Right lobe of liver (tissue), 6 donors: ENCODE results near the gene PAK1. TPM values are rescaled to one million over a fixed set of nuclear protein-coding genes. Genes with fewer than 3 reads are reported as not detected.

ENCODE experiments used
- ATAC-seq, 4 donors: fragments of 200-7000 bp; cut with Tn5 transposase; one replicate each; pipeline ENCODE4 v1.9.1; 2020; ENCODE audit warnings: mild to moderate bottlenecking in 4 of 4, moderate library complexity in 4 of 4
- DNase-seq, 3 donors: peaks; one replicate each; pipeline ENCODE4 v3.0.0-alpha.2; 2020
- H3K27ac ChIP-seq, 3 donors: fragments of 200-600 bp; one replicate each; pipeline ENCODE4 v1.8.0; 2022
- H3K27me3 ChIP-seq, 2 donors: fragments of 200-600 bp; one replicate each; pipeline ENCODE4 v1.8.0; 2022
- H3K36me3 ChIP-seq, 4 donors: fragments of 200-600 bp; sonication (generic) in 1 of 4; one replicate each; pipeline versions ENCODE4 v1.5.1 to v1.8.0; 2017 to 2022; ENCODE audit warnings: control low read depth in 1 of 4
- H3K4me1 ChIP-seq, 4 donors: fragments of 200-600 bp; sonication (generic) in 1 of 4; one replicate each; pipeline versions ENCODE4 v1.5.1 to v1.8.0; 2017 to 2022; ENCODE audit warnings: control low read depth in 1 of 4
- H3K4me3 ChIP-seq, 3 donors: fragments of 200-600 bp; one replicate each; pipeline ENCODE4 v1.8.0; 2022
- H3K9me3 ChIP-seq, 4 donors: fragments of 200-600 bp; sonication (generic) in 1 of 4; one replicate each; pipeline versions ENCODE4 v1.5.1 to v1.8.0; 2017 to 2022; ENCODE audit warnings: control low read depth in 1 of 4
- POLR2A ChIP-seq: fragments of 450-650 bp; IDR thresholded peaks from one replicate; pipeline ENCODE4 v1.6.1; 2017; ENCODE audit warnings: antibody characterized with exemption, mild to moderate bottlenecking
- WGBS: methylation state at CpG from one replicate; pipeline ENCODE4 v1.1.6; 2018; ENCODE audit warnings: low coverage, low lambda C conversion rate; ENCODE audit not compliant: insufficient coverage; ENCODE audit errors: missing lambda C conversion rate; 5-methylcytosine and 5-hydroxymethylcytosine counted together
- intact Hi-C, 2 donors: fragments of 100-400 bp; cut with DNase I; formaldehyde crosslinking; loops; one replicate each; pipeline versions ENCODE4 v1.11.2 to v1.14.1; 2022
- total RNA-seq, 6 experiments: library from RNA; depleted of rRNA in 2 of 6; stranded (reverse); fragments of >200 nt in 2 of 6; fragmentation: NEBNext Ultra II Directional in 3 of 6; extraction: Animal tissue kit (Norgen Biotek cat#: 25700) in 3 of 6; gene quantifications; one replicate each; pipeline versions ENCODE4 v1.1.0 to v1.2.4, GENCODE V29; 2016 to 2023
- TF ChIP-seq, protein P1 (sequence below), 4 donors: fragments of 200-600 bp in 3 of 4; fragments of 450-650 bp in 1 of 4; IDR thresholded peaks; one replicate each; pipeline versions ENCODE4 v1.5.1 to v1.8.0; 2016 to 2022; ENCODE audit warnings: antibody characterized with exemption in 4 of 4, mild to moderate bottlenecking in 2 of 4
- donor health status: DM: no; HTN: yes; CAD: no.
- donor health status: DM: no; HTN: no; CAD: no.
- donor health status: DM: no; HTN: no; CAD: no.
- donor health status: DM: no; HTN: yes; CAD: no.
- donor health status: DM: no; HTN: yes; CAD: no.

Gene PAK1
- total RNA-seq, 6 experiments from 2014 or later = 7.3 to 14.5 (median 9.3) TPM

DNA sequence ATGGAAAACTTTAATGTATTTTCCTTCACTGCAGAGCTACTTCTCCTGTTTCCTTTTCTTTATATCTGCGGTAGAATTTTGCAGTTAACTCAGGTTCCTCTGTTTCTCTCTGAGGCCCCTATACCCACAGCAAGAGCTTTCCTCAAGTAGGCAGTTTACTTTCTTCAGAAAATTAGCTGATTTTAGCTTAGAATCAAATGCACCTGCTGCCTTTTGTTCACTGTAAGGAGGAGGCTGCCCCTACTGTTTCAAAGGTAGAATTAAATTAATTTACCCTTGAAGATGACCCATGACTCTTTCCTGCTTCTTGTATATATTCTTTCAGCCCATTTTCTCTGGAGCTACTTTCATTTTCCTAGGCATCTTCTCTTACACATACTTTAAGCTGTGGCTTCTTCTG, 103.7 kb downstream of the PAK1 start:
- no peak for TF ChIP-seq POLR2A
- TF ChIP-seq, protein P1, sequence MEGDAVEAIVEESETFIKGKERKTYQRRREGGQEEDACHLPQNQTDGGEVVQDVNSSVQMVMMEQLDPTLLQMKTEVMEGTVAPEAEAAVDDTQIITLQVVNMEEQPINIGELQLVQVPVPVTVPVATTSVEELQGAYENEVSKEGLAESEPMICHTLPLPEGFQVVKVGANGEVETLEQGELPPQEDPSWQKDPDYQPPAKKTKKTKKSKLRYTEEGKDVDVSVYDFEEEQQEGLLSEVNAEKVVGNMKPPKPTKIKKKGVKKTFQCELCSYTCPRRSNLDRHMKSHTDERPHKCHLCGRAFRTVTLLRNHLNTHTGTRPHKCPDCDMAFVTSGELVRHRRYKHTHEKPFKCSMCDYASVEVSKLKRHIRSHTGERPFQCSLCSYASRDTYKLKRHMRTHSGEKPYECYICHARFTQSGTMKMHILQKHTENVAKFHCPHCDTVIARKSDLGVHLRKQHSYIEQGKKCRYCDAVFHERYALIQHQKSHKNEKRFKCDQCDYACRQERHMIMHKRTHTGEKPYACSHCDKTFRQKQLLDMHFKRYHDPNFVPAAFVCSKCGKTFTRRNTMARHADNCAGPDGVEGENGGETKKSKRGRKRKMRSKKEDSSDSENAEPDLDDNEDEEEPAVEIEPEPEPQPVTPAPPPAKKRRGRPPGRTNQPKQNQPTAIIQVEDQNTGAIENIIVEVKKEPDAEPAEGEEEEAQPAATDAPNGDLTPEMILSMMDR (IDR thresholded peaks at IDR 0.05) = peak; percentile 11 to 22 (median 19)
- Histone ChIP-seq H3K36me3 (no peaks in the 10 kb centered on the region), H3K4me1 (no peaks in the 10 kb centered on the region), H3K27me3 (no peaks in the 10 kb centered on the region), H3K27ac (no peak overlapping the region), H3K4me3 (no peak overlapping the region), H3K9me3 (no peaks in the 10 kb centered on the region)
- intact Hi-C loops = no loop called here
- ATAC-seq (no peak), DNase-seq (no peak)
- WGBS = 70% methylated on average over 1 of the region's 1 CpG

DNA sequence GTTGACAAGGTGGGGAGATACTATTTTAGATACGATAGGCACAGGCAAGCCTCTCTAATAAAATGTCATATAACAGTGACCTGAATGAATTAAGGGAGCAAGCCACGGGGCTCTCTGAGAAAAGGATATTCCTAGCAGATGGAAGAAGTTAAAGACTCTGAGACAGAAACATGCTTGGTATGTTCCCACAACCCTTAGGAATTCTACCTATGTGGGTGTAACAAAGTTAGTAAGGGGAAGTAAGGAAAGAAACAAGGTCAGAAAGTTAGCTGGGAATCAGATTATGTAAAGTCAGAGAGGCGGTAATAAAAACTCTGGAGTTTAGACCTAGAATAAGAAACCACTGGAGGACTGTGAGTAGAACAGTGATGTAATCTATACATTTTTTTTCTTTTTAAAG, 112.7 kb downstream of the PAK1 start:
- intact Hi-C loops = no loop called here
- Histone ChIP-seq H3K27ac (no peak overlapping the region), H3K4me1 (no peaks in the 10 kb centered on the region), H3K9me3 (no peaks in the 10 kb centered on the region), H3K36me3 (no peaks in the 10 kb centered on the region), H3K4me3 (no peak overlapping the region), H3K27me3 (no peaks in the 10 kb centered on the region)
- ATAC-seq (no peak), DNase-seq (no peak)
- no peak for TF ChIP-seq POLR2A
- TF ChIP-seq, protein P1 (IDR thresholded peaks at IDR 0.05) = no peak
- 97% methylated on average over 3 of the region's 3 CpGs for WGBS

DNA sequence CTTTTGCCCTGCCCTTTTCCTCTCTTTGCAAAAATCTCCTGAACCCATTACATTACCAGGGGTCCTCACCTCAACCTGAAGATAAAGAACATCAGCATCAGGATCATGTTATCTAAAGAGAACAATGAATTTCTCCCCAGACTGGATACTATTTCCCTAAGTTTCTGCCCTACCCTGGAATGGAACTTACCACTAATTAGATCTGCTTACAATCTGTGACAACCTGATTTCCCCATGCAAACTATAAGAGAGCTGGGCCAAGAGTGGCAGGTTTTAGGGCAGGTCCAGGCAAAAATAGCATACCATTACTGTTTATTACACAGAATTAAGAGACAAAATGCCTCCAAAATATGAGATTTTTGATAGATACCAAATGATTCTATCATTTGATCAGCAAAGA, 114.4 kb downstream of the PAK1 start:
- H3K27ac ChIP-seq = no peak overlapping the region
- intact Hi-C loops = no loop called here
- H3K27me3 ChIP-seq = no peaks in the 10 kb centered on the region
- H3K9me3 ChIP-seq = no peaks in the 10 kb centered on the region
- TF ChIP-seq POLR2A = no peak
- TF ChIP-seq, protein P1 (IDR thresholded peaks at IDR 0.05) = no peak
- no peaks in the 10 kb centered on the region for H3K36me3 ChIP-seq
- no peak overlapping the region for H3K4me3 ChIP-seq
- ATAC-seq (no peak), DNase-seq (no peak)
- no peaks in the 10 kb centered on the region for H3K4me1 ChIP-seq

DNA sequence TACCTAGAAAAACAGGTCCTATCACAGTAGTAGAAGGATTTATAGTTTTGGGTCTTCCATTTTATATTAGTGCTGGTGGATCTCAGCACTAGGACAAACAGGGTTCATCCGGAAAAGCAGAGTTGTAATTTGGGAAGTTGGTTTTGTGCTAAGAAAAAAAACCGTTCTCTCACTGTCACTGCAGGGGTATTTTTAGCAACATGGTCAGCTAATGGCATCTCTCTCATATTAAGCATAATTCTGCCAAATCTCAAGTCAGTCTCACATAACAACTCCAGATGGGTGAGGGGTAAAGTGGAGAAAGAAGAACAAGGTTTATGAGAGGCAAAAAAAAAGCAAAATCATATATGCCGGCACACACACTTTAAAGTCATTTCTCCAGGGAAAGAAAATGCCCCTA, 120.8 kb downstream of the PAK1 start:
- Histone ChIP-seq H3K36me3 (no peaks in the 10 kb centered on the region), H3K4me3 (no peak overlapping the region), H3K4me1 (no peaks in the 10 kb centered on the region), H3K27me3 (no peaks in the 10 kb centered on the region), H3K27ac (no peak overlapping the region), H3K9me3 (no peaks in the 10 kb centered on the region)
- DNase-seq (no peak), ATAC-seq (peak in 2 of 4 donors; percentile 22 to 23)
- intact Hi-C loops = no loop called here
- WGBS = 69% methylated on average over 3 of the region's 3 CpGs
- TF ChIP-seq, protein P1 (IDR thresholded peaks at IDR 0.05) = no peak

DNA sequence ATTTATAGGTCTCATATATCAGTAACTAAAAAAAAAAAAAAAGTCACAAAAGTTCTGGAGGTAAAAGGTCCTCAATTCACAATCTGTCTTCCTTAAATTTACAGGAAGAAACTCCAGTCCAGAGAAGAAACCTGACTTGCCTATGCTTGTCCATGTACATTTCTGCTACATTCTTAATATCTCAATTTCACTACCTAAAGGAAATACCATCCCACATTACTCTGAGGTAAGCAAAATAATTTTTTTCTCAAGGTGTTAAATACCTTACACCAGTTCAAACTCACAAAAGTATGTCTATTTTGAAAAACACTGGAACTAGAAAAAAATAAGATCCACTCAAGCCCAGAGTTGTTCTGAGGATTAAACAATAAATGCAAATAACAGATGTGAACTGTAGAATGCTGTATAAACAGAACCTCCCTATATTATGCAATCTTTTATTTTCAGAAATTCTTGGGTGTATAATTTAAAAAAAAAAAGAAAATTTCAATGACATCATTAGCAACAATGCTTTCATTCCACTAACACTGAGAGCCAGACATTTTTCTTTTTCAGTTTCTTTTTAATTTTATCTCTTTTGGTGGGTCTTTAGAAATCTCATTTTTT, 122.5 kb downstream of the PAK1 start:
- no peak for DNase-seq
- ATAC-seq = no peak

More for the DNA sequence above, 122.5 kb downstream of the PAK1 start:
- no peak overlapping the region for H3K27ac ChIP-seq
- no peaks in the 10 kb centered on the region for H3K27me3 ChIP-seq
- H3K9me3 ChIP-seq = no peaks in the 10 kb centered on the region
- no peak overlapping the region for H3K4me3 ChIP-seq
- TF ChIP-seq POLR2A = no peak
- TF ChIP-seq, protein P1 (IDR thresholded peaks at IDR 0.05) = no peak
- no peaks in the 10 kb centered on the region for H3K4me1 ChIP-seq
- intact Hi-C loops = no loop called here
- H3K36me3 ChIP-seq = no peaks in the 10 kb centered on the region
